T-helper 1 cell treated with Interleukin-12 subunit alpha and Interleukin-12 subunit beta and Interleukin-4 antibody, amounts not matched to agents 30 μg/mL and 1 μg/mL, for 36 hours (primary cell): ENCODE data around the gene SUPT4H1.
A peak's percentile ranks its signal among the peaks of the same experiment; 100 is the strongest.

Experiments used
- H3K27ac Mint-ChIP-seq: one replicate; pipeline ENCODE4 v1.8.0; 2021; ENCODE audit warnings: mild to moderate bottlenecking, mixed read lengths
- H3K27me3 Mint-ChIP-seq: one replicate; pipeline ENCODE4 v1.8.0; 2021; ENCODE audit warnings: low read depth, mixed read lengths
- H3K36me3 Mint-ChIP-seq: one replicate; pipeline ENCODE4 v1.8.0; 2021; ENCODE audit warnings: low read depth, mixed read lengths
- H3K4me1 Mint-ChIP-seq: one replicate; pipeline ENCODE4 v1.8.0; 2021; ENCODE audit warnings: low read depth, mixed read lengths
- H3K4me3 Mint-ChIP-seq: one replicate; pipeline ENCODE4 v1.8.0; 2021; ENCODE audit warnings: mild to moderate bottlenecking, moderate library complexity, mixed read lengths
- H3K9me3 Mint-ChIP-seq: one replicate; pipeline ENCODE4 v1.8.0; 2021; ENCODE audit warnings: mixed read lengths

SUPT4H1 gene

GRCh38 chr17:58319173-58320162 lies 32.5 kb downstream of the SUPT4H1 start:
- Mint-ChIP-seq H3K9me3 (no peaks in the 10 kb centered on the region), H3K27ac (peak overlapping the region; percentile 39), H3K27me3 (no peaks in the 10 kb centered on the region), H3K4me3 (no peak overlapping the region), H3K36me3 (peaks cover 44% of the 10 kb centered on the region), H3K4me1 (peaks cover 18% of the 10 kb centered on the region)

- no peaks in the 10 kb centered on the region for H3K27me3 Mint-ChIP-seq
- H3K9me3 Mint-ChIP-seq = no peaks in the 10 kb centered on the region
- H3K27ac Mint-ChIP-seq = peak overlapping the region; percentile 26
- peaks cover 49% of the 10 kb centered on the region for H3K36me3 Mint-ChIP-seq
- no peak overlapping the region for H3K4me3 Mint-ChIP-seq
- peaks cover 18% of the 10 kb centered on the region for H3K4me1 Mint-ChIP-seq
Measured at GRCh38 chr17:58318627-58319172, 33.3 kb downstream of the SUPT4H1 start.

GRCh38 chr17:58318065-58318481 lies 33.9 kb downstream of the SUPT4H1 start:
- H3K4me1 Mint-ChIP-seq = peaks cover 16% of the 10 kb centered on the region
- H3K36me3 Mint-ChIP-seq = peaks cover 45% of the 10 kb centered on the region
- no peaks in the 10 kb centered on the region for H3K27me3 Mint-ChIP-seq
- no peak overlapping the region for H3K4me3 Mint-ChIP-seq
- no peaks in the 10 kb centered on the region for H3K9me3 Mint-ChIP-seq
- peak overlapping the region; percentile 26 for H3K27ac Mint-ChIP-seq

GRCh38 chr17:58317421-58318064 lies 34.5 kb downstream of the SUPT4H1 start:
- Mint-ChIP-seq H3K36me3 (peaks cover 47% of the 10 kb centered on the region), H3K9me3 (no peaks in the 10 kb centered on the region), H3K27ac (peak overlapping the region; percentile 81), H3K27me3 (no peaks in the 10 kb centered on the region), H3K4me3 (no peak overlapping the region), H3K4me1 (peaks cover 16% of the 10 kb centered on the region)

- peaks cover 41% of the 10 kb centered on the region for H3K36me3 Mint-ChIP-seq
- H3K27ac Mint-ChIP-seq = no peak overlapping the region
- no peaks in the 10 kb centered on the region for H3K27me3 Mint-ChIP-seq
Measured at GRCh38 chr17:58316260-58316960, 35.6 kb downstream of the SUPT4H1 start.

GRCh38 chr17:58315750-58316149 lies 36.3 kb downstream of the SUPT4H1 start:
- peaks cover 41% of the 10 kb centered on the region for H3K36me3 Mint-ChIP-seq
- peak overlapping the region; percentile 8 for H3K27ac Mint-ChIP-seq
- no peaks in the 10 kb centered on the region for H3K27me3 Mint-ChIP-seq
- H3K4me3 Mint-ChIP-seq = peak overlapping the region; percentile 37
- H3K9me3 Mint-ChIP-seq = no peaks in the 10 kb centered on the region
- H3K4me1 Mint-ChIP-seq = peaks cover 9% of the 10 kb centered on the region

More at GRCh38 chr17:58316260-58316960, 35.6 kb downstream of the SUPT4H1 start:
- Mint-ChIP-seq H3K4me3 (no peak overlapping the region), H3K4me1 (peaks cover 12% of the 10 kb centered on the region), H3K9me3 (no peaks in the 10 kb centered on the region)

GRCh38 chr17:58315281-58315711 lies 36.7 kb downstream of the SUPT4H1 start:
- no peaks in the 10 kb centered on the region for H3K27me3 Mint-ChIP-seq
- peak overlapping the region; percentile 37 for H3K4me3 Mint-ChIP-seq
- peaks cover 40% of the 10 kb centered on the region for H3K36me3 Mint-ChIP-seq
- no peaks in the 10 kb centered on the region for H3K9me3 Mint-ChIP-seq
- H3K4me1 Mint-ChIP-seq = peaks cover 9% of the 10 kb centered on the region
- peak overlapping the region; percentile 8 for H3K27ac Mint-ChIP-seq

GRCh38 chr17:58314706-58315015 lies 37.3 kb downstream of the SUPT4H1 start:
- H3K36me3 Mint-ChIP-seq = peaks cover 41% of the 10 kb centered on the region

GRCh38 chr17:58313815-58314705 lies 37.9 kb downstream of the SUPT4H1 start:
- Mint-ChIP-seq H3K27me3 (no peaks in the 10 kb centered on the region), H3K9me3 (no peaks in the 10 kb centered on the region), H3K27ac (no peak overlapping the region), H3K4me3 (no peak overlapping the region), H3K36me3 (peaks cover 40% of the 10 kb centered on the region), H3K4me1 (peaks cover 9% of the 10 kb centered on the region)

More at GRCh38 chr17:58314706-58315015, 37.3 kb downstream of the SUPT4H1 start:
- Mint-ChIP-seq H3K27me3 (no peaks in the 10 kb centered on the region), H3K9me3 (no peaks in the 10 kb centered on the region), H3K4me3 (no peak overlapping the region), H3K4me1 (peaks cover 9% of the 10 kb centered on the region), H3K27ac (no peak overlapping the region)

- Mint-ChIP-seq H3K4me1 (peaks cover 9% of the 10 kb centered on the region), H3K4me3 (no peak overlapping the region), H3K27ac (no peak overlapping the region), H3K36me3 (peaks cover 40% of the 10 kb centered on the region), H3K27me3 (no peaks in the 10 kb centered on the region), H3K9me3 (no peaks in the 10 kb centered on the region)
Measured at GRCh38 chr17:58312829-58313228, 39.2 kb downstream of the SUPT4H1 start.

GRCh38 chr17:58312021-58312630 lies 39.9 kb downstream of the SUPT4H1 start:
- no peaks in the 10 kb centered on the region for H3K27me3 Mint-ChIP-seq
- H3K36me3 Mint-ChIP-seq = peaks cover 40% of the 10 kb centered on the region
- peaks cover 3% of the 10 kb centered on the region for H3K4me1 Mint-ChIP-seq
- H3K9me3 Mint-ChIP-seq = no peaks in the 10 kb centered on the region
- no peak overlapping the region for H3K27ac Mint-ChIP-seq
- no peak overlapping the region for H3K4me3 Mint-ChIP-seq

GRCh38 chr17:58311429-58311894 lies 40.5 kb downstream of the SUPT4H1 start:
- no peak overlapping the region for H3K27ac Mint-ChIP-seq
- no peaks in the 10 kb centered on the region for H3K9me3 Mint-ChIP-seq
- H3K27me3 Mint-ChIP-seq = no peaks in the 10 kb centered on the region
- peaks cover 44% of the 10 kb centered on the region for H3K36me3 Mint-ChIP-seq
- H3K4me3 Mint-ChIP-seq = no peak overlapping the region
- peaks cover 3% of the 10 kb centered on the region for H3K4me1 Mint-ChIP-seq
